Renal cortex interstitium (tissue), 11 donors: ENCODE data around the gene PRPF19. TPM values are rescaled to one million over a fixed set of nuclear protein-coding genes. Genes with fewer than 3 reads are reported as not detected.

Experiments
- DNase-seq, 11 donors: peaks; one replicate each; pipeline ENCODE4 v3.0.0-alpha.2; 2013; ENCODE audit warnings: low read depth in 9 of 11, low spot score in 4 of 11; ENCODE audit errors: extremely low read depth in 1 of 11
- polyA plus RNA-seq, 3 donors: library from polyadenylated mRNA; unstranded; fragments of 120-200 nt; gene quantifications; one replicate each; pipeline ENCODE4 v1.2.1, GENCODE V29; 2013; ENCODE audit not compliant: insufficient read length in 3 of 3

The PRPF19 gene
- polyA plus RNA-seq, 3 donors = 120 to 148 (median 134) TPM

DNA sequence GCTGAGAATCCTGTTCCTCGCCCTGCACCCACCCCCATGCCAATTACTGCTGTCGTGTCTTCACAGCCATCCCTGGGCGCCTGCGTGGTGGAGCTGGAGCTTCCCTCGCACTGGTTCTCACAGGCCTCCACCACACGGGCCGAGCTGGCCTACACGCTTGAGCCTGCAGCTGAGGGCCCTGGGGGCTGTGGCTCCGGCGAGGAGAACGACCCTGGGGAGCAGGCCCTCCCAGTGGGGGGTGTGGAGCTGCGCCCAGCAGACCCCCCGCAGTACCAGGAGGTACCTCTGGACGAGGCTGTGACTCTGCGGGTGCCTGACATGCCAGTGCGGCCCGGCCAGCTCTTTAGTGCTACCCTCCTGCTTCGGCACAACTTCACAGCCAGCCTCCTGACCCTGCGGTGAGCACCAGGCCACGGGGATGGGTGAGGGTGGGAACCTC, 22.2 kb upstream of the PRPF19 start:
- no peak for DNase-seq

DNA sequence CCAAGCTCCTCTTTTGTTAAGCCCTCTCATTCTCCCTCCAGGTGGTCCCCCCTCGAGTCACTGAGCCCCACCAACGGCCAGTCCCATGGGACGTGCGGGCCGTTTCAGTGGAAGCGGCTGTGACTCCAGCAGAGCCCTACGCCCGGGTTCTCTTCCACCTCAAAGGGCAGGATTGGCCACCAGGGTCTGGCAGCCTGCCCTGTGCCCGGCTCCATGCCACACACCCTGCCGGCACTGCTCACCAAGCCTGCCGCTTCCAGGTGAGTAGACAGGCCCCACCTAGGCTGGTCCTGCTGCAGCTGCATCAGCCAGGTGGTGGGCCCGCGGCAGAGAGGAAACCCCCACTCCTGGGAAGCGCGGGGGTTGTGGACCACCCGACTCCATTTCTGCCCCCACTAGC, 21.2 kb upstream of the PRPF19 start:
- DNase-seq = no peak

DNA sequence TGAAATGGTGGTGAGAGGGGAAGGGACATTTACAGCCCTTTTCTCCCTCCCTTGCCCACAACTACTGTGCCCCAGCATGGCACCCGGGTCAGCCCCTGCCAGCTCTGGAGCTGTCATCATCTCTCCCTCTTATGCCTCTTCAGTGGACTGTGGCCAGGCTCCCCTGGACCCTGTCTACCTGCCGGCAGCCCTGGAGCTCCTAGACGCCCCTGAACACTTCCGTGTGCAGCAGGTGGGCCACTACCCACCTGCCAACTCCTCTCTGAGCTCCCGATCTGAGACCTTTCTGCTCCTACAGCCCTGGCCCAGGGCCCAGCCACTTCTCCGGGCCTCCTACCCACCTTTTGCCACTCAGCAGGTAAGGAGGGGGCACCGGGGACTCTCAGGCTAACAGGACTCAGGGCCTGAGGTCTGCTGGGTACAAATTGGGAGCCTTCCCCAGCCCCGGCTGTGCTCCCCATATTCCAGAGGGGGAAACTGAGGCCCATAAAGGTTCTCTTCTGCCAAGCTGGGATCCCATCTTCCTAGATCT, 20.7 kb upstream of the PRPF19 start:
- DNase-seq = no peak

DNA sequence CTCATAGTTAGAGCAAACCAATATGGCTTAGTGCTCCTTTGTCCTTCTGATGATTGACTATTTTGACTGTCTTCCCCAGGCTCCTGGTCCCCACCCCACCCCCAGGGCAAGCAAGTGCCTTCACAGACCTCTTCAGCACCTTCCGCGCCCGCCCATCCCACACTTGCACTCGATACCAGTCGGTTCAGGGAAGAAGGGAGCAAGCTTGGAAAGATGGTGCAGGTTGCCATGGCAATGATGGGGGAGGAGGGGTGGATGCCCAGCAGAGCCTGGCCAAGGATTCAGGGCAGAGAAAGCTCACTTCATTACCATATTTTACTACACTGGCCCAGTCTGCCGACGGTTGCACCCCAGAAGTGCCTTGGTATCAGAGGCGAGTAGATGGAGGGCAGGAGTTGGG, 20.1 kb upstream of the PRPF19 start:
- DNase-seq = no peak

DNA sequence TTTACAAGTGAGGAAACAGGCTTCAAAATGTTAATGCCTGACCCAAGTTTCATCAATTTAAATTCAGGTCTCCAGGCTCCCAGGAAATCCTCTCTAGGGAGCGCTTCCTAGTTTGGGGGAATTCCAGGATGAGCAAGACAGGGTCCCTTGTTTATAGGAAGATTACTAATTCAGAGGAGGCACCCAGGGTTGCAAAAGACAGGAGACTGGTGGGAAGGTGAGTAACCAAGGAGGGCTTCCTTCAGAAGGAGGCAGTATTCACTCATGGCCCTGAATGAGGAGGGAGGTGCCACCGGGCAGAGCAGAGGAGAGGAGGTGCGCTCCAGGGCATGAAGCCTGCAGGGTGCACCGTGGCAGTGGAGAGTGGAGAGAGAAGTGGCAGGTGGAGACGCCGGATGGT, 19.5 kb upstream of the PRPF19 start:
- no peak for DNase-seq

DNA sequence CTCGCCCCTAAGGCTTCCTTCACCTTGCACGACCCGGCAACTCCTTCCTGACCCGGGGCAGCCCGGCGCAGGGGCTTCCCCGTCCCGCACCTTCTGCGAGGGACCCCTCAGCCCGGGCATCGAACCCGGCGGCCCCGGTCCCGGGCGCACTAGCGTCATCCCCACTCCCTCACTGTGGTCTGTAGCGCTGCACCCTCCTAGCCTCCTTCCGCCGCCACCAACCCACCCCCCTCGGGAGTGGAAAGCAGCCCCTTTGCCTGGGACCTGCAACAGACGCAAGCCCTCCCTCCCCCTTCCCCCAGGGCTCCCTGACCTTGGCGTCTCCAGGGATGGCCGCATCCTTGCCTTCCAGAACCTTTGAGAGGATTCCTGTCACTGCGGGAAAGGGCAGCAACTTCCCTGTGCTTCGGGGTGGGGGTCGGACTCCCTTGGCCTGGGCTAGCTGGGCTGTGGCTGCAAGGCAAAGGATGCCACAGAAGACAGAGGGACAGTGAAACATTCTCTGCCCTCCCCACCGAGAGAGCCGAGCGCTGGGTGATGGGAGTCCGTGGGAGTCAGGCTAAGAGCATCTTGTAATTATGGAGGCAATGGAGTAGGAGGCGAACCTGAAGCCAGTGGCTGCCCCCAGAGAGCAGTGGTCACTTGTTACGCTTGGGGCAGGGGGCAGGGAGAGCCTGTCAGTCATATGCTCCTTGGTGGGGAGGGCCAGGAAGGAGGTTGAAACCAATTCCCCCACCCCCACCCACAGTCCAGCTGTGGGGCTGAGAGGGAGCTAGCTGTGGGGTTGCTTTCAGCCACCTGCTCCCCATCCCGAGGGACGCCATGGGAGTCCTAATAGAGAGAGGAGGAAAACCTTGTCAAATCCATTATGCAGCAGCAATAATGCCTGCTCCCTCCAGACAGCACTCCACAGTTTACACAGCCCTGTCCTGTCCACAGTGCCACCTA, 18.8 kb upstream of the PRPF19 start:
- no peak for DNase-seq

DNA sequence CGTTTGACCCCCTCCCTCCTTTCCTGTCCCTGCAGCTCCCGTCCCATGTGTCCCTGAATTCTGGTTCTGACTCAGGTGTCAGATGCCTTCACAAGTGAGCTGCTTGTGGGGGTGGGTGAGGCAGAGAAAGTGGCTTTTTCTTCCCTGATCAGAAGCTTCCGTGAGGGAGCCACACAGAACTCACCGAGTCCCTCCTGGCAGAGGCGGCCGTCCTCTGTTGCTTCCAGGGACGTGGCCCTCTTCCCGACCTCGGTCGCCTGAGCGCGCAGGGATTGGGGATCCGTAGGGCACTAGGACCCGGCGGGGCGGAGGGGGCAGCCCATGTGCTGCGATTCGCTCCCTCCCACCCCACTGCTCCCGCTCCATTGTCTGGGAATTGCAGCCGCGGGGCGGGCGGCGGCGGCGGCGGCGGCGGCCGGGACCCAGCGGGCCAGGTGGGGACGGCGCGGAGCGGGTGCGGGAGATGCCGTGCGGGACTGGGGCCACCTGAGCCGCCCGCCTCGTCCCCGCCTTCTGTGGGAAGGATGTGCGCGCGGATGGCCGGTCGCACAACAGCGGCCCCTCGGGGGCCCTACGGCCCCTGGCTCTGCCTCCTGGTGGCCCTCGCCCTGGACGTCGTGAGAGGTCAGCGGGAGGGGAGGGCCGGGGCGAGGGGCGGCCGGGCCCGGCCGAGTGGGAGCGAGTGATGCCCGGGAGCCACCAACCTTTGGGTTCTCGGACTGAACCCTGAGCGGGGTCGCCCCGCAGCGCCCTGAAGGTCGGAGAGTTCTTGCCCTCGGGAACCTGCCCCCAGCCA, 17.9 kb upstream of the PRPF19 start, which contains the start of gene TMEM132A:
TSS of gene TMEM132A (plus strand) at position 351 of the 796 bp plus-strand sequence. CDS start at position 525, 174 bp downstream.
- peak in 3 of 11 donors; percentile 61 to 72 (median 66) for DNase-seq

DNA sequence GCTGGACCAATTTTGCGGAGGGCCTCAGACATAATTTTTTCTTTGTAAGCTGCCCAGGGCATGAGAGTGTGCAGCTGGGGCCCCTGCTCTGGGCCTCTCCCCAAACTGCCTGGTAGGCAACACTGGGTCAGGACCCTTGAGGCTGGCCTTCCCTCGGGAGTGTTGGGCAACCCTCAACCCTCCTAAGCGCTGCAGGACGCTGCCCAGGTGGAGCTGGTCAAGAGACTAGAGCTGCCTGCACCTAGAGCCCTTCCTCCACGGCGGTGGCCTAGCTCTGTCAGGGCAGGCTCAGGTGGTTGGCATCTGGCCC, 17.4 kb upstream of the PRPF19 start:
- DNase-seq = no peak

DNA sequence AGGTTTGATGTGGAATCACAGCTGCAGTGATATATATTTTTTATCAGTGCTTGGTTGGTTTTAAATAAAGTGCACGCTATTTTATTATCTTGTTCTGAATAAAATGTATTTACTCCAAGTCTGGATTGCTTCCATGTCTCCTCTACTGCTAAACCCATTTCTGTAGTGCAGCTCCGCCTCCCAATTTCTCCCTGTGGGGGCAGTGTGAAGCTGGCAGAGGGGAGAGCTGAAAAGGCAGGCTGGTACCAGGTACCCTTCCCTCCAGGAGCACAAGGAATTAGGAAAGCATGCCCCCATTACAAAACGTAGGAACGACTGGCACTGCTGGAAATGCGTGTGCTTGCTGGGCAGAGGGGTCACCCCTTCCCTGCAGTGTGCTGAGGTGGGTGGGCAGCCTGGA, 16.9 kb upstream of the PRPF19 start:
- DNase-seq = no peak

DNA sequence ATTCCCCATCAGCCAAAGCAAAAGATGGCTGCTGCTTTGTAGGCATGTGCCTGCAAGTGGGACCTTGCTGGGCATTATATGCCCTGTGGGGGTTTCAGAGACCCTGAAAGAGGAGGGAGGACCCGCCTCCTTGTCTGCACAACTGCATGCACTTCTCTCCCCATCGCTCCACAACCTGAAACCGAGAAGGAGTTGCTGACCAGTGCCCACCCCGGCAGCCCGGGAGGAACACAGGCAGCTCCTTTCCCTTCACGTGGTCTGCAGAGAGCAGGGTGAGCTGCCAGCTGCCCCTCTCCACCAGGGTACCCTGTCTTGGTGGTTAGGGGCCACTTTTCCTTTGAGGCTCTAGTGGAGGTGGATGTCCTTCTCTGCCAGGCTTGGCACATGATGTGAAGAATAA, 16.5 kb upstream of the PRPF19 start:
- DNase-seq = no peak

DNA sequence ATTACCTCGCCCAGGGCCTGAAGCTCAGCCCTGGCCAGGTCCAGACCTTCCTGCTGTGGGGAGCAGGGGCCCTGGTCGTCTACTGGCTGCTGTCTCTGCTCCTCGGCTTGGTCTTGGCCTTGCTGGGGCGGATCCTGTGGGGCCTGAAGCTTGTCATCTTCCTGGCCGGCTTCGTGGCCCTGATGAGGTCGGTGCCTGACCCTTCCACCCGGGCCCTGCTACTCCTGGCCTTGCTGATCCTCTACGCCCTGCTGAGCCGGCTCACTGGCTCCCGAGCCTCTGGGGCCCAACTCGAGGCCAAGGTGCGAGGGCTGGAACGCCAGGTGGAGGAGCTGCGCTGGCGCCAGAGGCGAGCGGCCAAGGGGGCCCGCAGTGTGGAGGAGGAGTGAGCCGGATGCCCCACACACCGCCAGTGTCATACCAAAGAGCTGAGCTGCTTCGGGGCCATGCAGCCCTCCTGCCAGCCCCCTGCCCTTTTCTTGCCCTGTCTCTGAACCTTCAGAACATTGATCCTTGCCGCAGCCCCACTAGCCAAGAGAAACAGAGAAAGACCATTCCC, 15.5 kb upstream of the PRPF19 start:
- DNase-seq = no peak

DNA sequence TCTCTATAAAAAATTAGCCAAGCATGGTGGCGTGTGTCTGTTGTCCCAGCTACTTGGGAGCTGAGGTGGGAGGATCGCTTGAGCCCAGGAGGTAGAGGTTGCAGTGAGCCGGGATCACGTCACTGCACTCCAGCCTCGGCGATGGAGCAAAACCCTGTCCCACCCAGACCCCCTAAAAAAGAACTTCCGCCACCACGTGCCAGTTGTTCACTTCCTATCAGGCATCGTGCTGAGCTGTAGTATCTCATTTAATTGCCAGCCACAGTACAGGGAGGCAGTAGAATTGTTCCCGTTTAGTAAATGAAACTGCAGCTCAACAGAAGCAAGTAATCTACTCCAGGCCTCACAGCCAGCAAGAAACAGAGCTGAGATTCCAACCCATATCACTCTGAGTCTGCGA, 14.9 kb upstream of the PRPF19 start:
- DNase-seq = no peak

DNA sequence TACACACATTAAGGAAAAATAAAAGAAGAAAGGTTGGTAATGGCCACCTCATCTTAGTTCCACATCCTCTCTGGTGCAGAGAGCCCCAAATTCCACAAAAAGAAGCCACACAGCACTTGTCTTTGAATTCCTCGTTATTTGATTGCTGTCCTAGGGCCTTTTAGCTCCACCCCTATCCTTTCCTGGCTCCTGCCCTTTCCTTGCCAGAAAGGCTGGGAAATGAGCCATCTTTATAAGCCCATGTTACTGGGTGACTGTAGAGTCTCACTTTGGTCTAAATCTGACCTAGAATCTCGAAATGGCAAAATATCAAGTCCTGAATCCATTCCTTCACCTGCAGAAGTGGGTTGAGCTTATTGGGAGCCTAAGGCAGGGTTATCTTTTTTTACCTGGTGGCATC, 13.6 kb upstream of the PRPF19 start:
- DNase-seq = no peak

DNA sequence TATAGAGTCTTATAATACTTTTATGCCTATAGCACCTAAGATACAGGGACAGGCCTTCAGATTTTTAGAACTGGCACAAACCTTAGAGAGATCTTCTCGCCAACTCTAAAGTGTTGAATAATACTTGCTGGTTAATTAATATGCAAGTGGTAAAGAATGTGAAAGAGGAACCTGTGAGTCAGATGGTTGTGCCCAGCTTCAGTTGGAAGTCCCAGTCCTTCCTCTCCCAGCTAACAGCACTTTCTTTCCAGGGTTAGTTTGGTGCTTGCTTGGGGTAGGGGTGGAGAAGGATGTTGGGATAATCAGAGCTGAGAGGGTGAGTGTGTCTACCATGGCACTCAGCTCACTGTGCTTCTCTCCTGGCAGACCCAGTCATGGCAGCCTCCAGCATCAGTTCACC, 12.9 kb upstream of the PRPF19 start:
- DNase-seq = no peak

DNA sequence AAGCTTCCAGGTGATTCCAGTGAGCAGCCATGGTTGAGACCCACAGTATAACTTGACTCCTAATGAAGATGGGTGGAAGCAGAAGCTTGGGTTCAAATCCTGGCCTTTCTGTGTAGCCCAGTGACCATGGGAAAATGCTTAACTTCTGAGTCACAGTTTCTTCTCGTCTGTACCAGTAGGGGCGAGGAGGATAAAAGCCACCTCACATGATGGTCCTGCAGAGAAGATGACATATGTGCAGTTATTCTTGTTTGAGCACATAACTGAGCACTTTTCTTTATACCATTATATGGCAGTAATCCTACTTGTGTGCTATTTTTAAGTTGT, 12.5 kb upstream of the PRPF19 start:
- no peak for DNase-seq

DNA sequence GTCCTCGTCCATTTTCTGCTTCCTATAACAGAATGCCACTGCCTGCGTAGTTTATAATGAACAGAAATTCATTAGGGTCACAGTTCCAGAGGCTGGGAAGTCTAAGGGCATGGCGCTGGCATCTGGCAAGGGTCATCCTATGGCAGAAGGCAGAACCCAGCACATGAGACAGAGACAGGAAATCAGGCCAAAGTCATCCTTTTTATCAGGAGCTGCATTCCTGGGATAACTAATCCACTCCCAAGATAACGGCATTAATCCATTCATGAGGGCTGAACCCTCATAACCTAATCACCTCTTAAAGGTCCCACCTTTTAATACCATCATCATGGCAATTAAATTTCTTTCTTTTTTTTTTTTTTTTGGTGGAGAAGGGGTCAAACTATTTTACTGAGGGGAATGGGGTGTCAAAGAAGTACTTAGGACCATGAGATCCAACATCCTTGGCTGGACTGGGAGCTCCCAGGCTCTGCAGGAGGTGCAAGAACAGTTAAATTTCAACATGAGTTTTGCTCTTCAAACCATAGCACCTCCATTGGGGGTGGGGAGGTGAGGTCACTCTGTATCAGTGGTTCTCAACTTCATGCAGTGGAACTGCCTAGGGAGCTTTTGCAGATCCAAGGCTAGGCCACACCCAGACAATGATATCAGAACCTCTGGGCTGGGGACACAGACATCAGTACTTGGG, 12.0 kb upstream of the PRPF19 start:
- DNase-seq = no peak

DNA sequence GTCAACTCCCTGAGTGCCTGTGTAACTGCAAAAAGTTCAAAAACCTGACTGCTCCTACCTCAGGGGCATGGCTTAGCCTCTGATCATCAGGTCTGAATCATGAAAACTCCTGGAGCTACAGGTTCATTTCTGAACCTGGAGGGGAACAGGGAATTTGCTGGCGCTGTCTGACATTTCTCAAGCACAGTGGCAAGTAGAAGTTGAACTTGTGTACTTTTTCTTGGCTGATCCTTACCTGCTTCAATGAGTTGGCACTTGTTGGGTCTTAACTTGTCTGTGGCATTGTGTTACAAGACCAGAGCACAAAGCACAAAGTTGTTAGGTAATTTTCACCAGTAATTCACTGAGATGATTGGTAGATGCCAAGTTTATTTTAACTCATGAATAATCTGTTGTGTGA, 10.9 kb upstream of the PRPF19 start:
- no peak for DNase-seq

DNA sequence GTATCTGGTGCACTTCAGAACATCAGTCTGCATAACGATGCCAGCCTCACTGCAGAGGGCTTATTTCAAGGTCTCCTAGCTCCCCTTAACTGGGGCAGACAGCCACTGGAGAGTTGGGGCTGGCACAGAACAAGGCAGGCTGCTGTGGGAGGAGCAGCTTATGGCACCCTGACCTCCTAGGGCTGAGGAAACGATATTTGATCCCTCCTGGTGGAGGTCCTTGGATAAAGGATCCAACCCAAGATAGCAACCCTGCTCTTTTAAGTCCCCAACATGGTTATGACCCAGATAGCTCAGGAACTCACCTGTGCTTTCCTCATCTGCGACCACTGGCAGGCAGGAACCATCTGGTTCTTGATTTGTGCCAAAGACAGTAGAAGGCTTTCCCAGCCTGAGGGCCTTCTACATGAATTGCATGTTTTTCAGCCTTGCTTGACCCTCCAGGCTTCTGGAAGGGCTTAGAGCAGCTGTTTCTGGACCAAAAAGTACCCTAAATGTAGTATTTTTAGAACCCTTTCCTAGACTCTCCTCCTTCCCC, 10.4 kb upstream of the PRPF19 start:
- no peak for DNase-seq
